Measurements from ENCODE around the gene HMCN1.

Gene HMCN1

GRCh38 chr1:185942961-185943360, 208.8 kb downstream of the HMCN1 start:
- H3K27ac ChIP-seq = no peak overlapping the region
- H3K4me1 ChIP-seq (ENCODE audit: low read depth, poor library complexity, severe bottlenecking) = peaks cover 25% of the 10 kb centered on the region
- no peak overlapping the region for H2AFZ ChIP-seq (ENCODE audit: low read depth)
- H3K79me2 ChIP-seq (ENCODE audit: insufficient read depth, low read depth) = no peaks in the 10 kb centered on the region
- no peaks in the 10 kb centered on the region for H4K20me1 ChIP-seq (ENCODE audit: insufficient read depth)
- no peaks in the 10 kb centered on the region for H3K27me3 ChIP-seq (ENCODE audit: insufficient read depth, low read depth)
- no peak overlapping the region for H3K9ac ChIP-seq
- no peak overlapping the region for H3K4me2 ChIP-seq
- H3K36me3 ChIP-seq (ENCODE audit: insufficient read depth) = no peaks in the 10 kb centered on the region
- no peak overlapping the region for H3K4me3 ChIP-seq (IDR thresholded peaks at IDR 0.05; ENCODE audit: insufficient read depth, low read depth, low read length)
- no peak for TF ChIP-seq CTCF (conservative IDR thresholded peaks at IDR 0.05; ENCODE audit: low read depth, low read length)

GRCh38 chr1:185956881-185957280, 222.7 kb downstream of the HMCN1 start:
- no peak overlapping the region for H2AFZ ChIP-seq (ENCODE audit: low read depth)
- no peaks in the 10 kb centered on the region for H3K79me2 ChIP-seq (ENCODE audit: insufficient read depth, low read depth)
- no peak for TF ChIP-seq CTCF (conservative IDR thresholded peaks at IDR 0.05; ENCODE audit: low read depth, low read length)
- H3K4me2 ChIP-seq = no peak overlapping the region
- no peak overlapping the region for H3K9ac ChIP-seq
- no peak overlapping the region for H3K4me3 ChIP-seq (IDR thresholded peaks at IDR 0.05; ENCODE audit: insufficient read depth, low read depth, low read length)
- H4K20me1 ChIP-seq (ENCODE audit: insufficient read depth) = no peaks in the 10 kb centered on the region
- H3K27me3 ChIP-seq (ENCODE audit: insufficient read depth, low read depth) = no peaks in the 10 kb centered on the region
- H3K36me3 ChIP-seq (ENCODE audit: insufficient read depth) = no peaks in the 10 kb centered on the region
- H3K4me1 ChIP-seq (ENCODE audit: low read depth, poor library complexity, severe bottlenecking) = no peaks in the 10 kb centered on the region
- no peak overlapping the region for H3K27ac ChIP-seq

- TF ChIP-seq CTCF (conservative IDR thresholded peaks at IDR 0.05; ENCODE audit: low read depth, low read length) = no peak
- H4K20me1 ChIP-seq (ENCODE audit: insufficient read depth) = no peaks in the 10 kb centered on the region
- no peak overlapping the region for H3K9ac ChIP-seq
- no peak overlapping the region for H3K27ac ChIP-seq
- no peak overlapping the region for H2AFZ ChIP-seq (ENCODE audit: low read depth)
- H3K4me2 ChIP-seq = no peak overlapping the region
- H3K79me2 ChIP-seq (ENCODE audit: insufficient read depth, low read depth) = no peaks in the 10 kb centered on the region
- H3K4me1 ChIP-seq (ENCODE audit: low read depth, poor library complexity, severe bottlenecking) = no peaks in the 10 kb centered on the region
- no peak overlapping the region for H3K4me3 ChIP-seq (IDR thresholded peaks at IDR 0.05; ENCODE audit: insufficient read depth, low read depth, low read length)
- no peaks in the 10 kb centered on the region for H3K27me3 ChIP-seq (ENCODE audit: insufficient read depth, low read depth)
- no peaks in the 10 kb centered on the region for H3K36me3 ChIP-seq (ENCODE audit: insufficient read depth)
These were observed 223.5 kb downstream of the HMCN1 start for GRCh38 chr1:185957441-185958363.

- Histone ChIP-seq H3K27me3 (ENCODE audit: insufficient read depth, low read depth) (no peaks in the 10 kb centered on the region), H3K27ac (no peak overlapping the region), H3K79me2 (ENCODE audit: insufficient read depth, low read depth) (no peaks in the 10 kb centered on the region), H4K20me1 (ENCODE audit: insufficient read depth) (no peaks in the 10 kb centered on the region), H2AFZ (ENCODE audit: low read depth) (no peak overlapping the region), H3K9ac (no peak overlapping the region), H3K4me1 (ENCODE audit: low read depth, poor library complexity, severe bottlenecking) (no peaks in the 10 kb centered on the region), H3K36me3 (ENCODE audit: insufficient read depth) (no peaks in the 10 kb centered on the region), H3K4me3 (IDR thresholded peaks at IDR 0.05; ENCODE audit: insufficient read depth, low read depth, low read length) (no peak overlapping the region), H3K4me2 (no peak overlapping the region)
- TF ChIP-seq CTCF (conservative IDR thresholded peaks at IDR 0.05; ENCODE audit: low read depth, low read length) = no peak
These were observed 226.5 kb downstream of the HMCN1 start for GRCh38 chr1:185960422-185961321.

Data from KMS-11 (cell line).